Loucy (cell line): ENCODE data around the gene XPO1.

Experiments used
- H2AFZ ChIP-seq: fragments of 200-600 bp; sonication (generic); 2 replicates; pipeline ENCODE4 v1.6.0; 2016; ENCODE audit warnings: antibody characterized with exemption, mild to moderate bottlenecking, low read length, moderate library complexity
- H3F3A ChIP-seq: fragments of 200-600 bp; 2 replicates; pipeline ENCODE4 v1.6.0; 2016; ENCODE audit warnings: antibody characterized with exemption, low read depth, mild to moderate bottlenecking
- H3K27me3 ChIP-seq: fragments of 200-600 bp; sonication (generic); 2 replicates; pipeline ENCODE4 v1.6.1; 2014; ENCODE audit warnings: low read length, mild to moderate bottlenecking; ENCODE audit not compliant: insufficient read depth, poor library complexity, severe bottlenecking
- H3K36me3 ChIP-seq: fragments of 200-600 bp; sonication (generic); 2 replicates; pipeline ENCODE4 v1.6.1; 2016; ENCODE audit warnings: low read length; ENCODE audit not compliant: insufficient read depth
- H3K4me1 ChIP-seq: fragments of 200-600 bp; sonication (generic); 2 replicates; pipeline ENCODE4 v1.5.1; 2014; ENCODE audit warnings: low read length, mild to moderate bottlenecking; ENCODE audit not compliant: insufficient read depth, poor library complexity, severe bottlenecking
- H3K4me2 ChIP-seq: fragments of 200-600 bp; sonication (generic); 2 replicates; pipeline ENCODE4 v1.6.0; 2014; ENCODE audit warnings: antibody characterized with exemption, low read length, low read depth, mild to moderate bottlenecking; ENCODE audit not compliant: poor library complexity, severe bottlenecking
- H3K4me3 ChIP-seq: fragments of 200-600 bp; sonication (generic); 2 replicates; pipeline ENCODE4 v1.5.1; 2014; ENCODE audit warnings: low read length, mild to moderate bottlenecking, mixed read lengths; ENCODE audit not compliant: poor library complexity, severe bottlenecking
- H3K79me2 ChIP-seq: fragments of 200-600 bp; sonication (generic); 2 replicates; pipeline ENCODE4 v1.6.1; 2014; ENCODE audit warnings: low read length; ENCODE audit not compliant: insufficient read depth
- H3K9ac ChIP-seq: fragments of 200-600 bp; sonication (generic); 2 replicates; pipeline ENCODE4 v1.6.0; 2014; ENCODE audit warnings: mild to moderate bottlenecking, low read depth, low read length, moderate library complexity; ENCODE audit not compliant: poor library complexity, severe bottlenecking
- H3K9me2 ChIP-seq: fragments of 200-600 bp; sonication (generic); replicated peaks from 2 replicates; pipeline ENCODE4 v1.6.1; 2016; ENCODE audit warnings: low read depth, low read length, mixed read lengths
- H3K9me3 ChIP-seq: fragments of 200-600 bp; sonication (generic); 2 replicates; pipeline ENCODE4 v1.6.1; 2014; ENCODE audit warnings: mild to moderate bottlenecking, antibody characterized with exemption, low read length, low read depth; ENCODE audit not compliant: insufficient read depth
- H4K20me1 ChIP-seq: fragments of 200-600 bp; sonication (generic); 2 replicates; pipeline ENCODE4 v1.6.0; 2014; ENCODE audit warnings: antibody characterized with exemption, low read length, mild to moderate bottlenecking; ENCODE audit not compliant: insufficient read depth, poor library complexity, severe bottlenecking
- EZH2phosphoT487 ChIP-seq: fragments of 200-600 bp; IDR thresholded peaks from 2 replicates; pipeline ENCODE4 v1.6.1; 2018; ENCODE audit warnings: antibody characterized with exemption, mild to moderate bottlenecking, moderate library complexity, borderline replicate concordance
- TF ChIP-seq, protein P1 (sequence below): fragments of 200-600 bp; sonication (generic); conservative IDR thresholded peaks from 2 replicates; pipeline ENCODE4 v1.5.1; 2014; ENCODE audit warnings: mild to moderate bottlenecking, antibody characterized with exemption, low read length

Gene XPO1

DNA sequence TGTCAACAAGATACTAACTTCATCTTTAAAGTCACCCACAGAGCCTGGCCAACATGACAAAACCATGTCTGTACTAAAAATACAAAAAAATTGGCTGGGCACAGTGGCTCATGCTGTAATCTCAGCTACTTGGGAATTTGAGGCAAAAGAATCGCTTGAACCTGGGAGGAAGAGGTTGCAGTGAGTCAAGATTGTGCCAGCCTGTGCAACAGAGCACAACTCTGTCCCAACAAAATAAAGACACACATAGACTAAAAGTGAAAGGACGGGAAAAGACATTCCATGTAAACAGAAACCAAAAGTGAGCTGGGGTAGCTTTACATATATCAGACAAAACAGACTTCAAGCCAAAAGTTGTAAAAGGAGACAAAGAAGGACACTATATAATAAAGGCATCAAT, 102.1 kb downstream of the XPO1 start:
- H4K20me1 ChIP-seq: peaks cover 37% of the 10 kb centered on the region
- H3K4me1 ChIP-seq: no peaks in the 10 kb centered on the region
- TF ChIP-seq EZH2phosphoT487: no peak
- TF ChIP-seq, protein P1, sequence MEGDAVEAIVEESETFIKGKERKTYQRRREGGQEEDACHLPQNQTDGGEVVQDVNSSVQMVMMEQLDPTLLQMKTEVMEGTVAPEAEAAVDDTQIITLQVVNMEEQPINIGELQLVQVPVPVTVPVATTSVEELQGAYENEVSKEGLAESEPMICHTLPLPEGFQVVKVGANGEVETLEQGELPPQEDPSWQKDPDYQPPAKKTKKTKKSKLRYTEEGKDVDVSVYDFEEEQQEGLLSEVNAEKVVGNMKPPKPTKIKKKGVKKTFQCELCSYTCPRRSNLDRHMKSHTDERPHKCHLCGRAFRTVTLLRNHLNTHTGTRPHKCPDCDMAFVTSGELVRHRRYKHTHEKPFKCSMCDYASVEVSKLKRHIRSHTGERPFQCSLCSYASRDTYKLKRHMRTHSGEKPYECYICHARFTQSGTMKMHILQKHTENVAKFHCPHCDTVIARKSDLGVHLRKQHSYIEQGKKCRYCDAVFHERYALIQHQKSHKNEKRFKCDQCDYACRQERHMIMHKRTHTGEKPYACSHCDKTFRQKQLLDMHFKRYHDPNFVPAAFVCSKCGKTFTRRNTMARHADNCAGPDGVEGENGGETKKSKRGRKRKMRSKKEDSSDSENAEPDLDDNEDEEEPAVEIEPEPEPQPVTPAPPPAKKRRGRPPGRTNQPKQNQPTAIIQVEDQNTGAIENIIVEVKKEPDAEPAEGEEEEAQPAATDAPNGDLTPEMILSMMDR: no peak

DNA sequence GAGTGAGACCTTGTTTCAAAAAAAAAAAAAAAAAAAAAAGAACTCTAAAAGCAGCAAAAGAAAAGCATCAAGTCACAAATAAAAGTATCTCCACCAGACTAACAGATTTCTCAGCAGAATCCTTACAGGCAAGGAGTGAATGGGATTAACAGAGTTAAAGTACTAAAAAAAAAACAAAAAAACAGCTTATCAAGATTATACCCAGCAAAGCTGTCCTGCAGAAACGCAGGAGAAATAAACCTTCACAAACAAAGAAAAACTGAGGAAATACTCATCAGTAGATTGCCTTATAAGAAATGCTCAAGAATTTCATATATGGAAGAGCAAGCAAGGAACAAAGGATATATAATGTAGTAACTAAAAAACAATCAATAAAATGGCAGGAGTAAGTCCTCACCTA, 102.9 kb downstream of the XPO1 start:
- H3F3A ChIP-seq: no peaks in the 10 kb centered on the region
- no peaks in the 10 kb centered on the region for H3K27me3 ChIP-seq
- H3K79me2 ChIP-seq: peaks cover 97% of the 10 kb centered on the region
- peaks cover 44% of the 10 kb centered on the region for H4K20me1 ChIP-seq
- no peaks in the 10 kb centered on the region for H3K36me3 ChIP-seq
- H2AFZ ChIP-seq: no peak overlapping the region
- no peaks in the 10 kb centered on the region for H3K9me2 ChIP-seq
- no peak overlapping the region for H3K9ac ChIP-seq
- TF ChIP-seq EZH2phosphoT487: no peak
- TF ChIP-seq, protein P1: no peak
- no peak overlapping the region for H3K4me3 ChIP-seq
- H3K9me3 ChIP-seq: 0 out of 2 replicates have a peak, but pooled peaks cover 4% of the 10 kb centered on the region
- no peak overlapping the region for H3K4me2 ChIP-seq
- H3K4me1 ChIP-seq: no peaks in the 10 kb centered on the region

More for the DNA sequence above, 102.1 kb downstream of the XPO1 start:
- no peaks in the 10 kb centered on the region for H3K27me3 ChIP-seq
- H3K79me2 ChIP-seq: peaks cover 93% of the 10 kb centered on the region
- no peaks in the 10 kb centered on the region for H3K36me3 ChIP-seq
- no peaks in the 10 kb centered on the region for H3F3A ChIP-seq
- no peak overlapping the region for H3K9ac ChIP-seq
- H3K4me2 ChIP-seq: no peak overlapping the region
- no peaks in the 10 kb centered on the region for H3K9me2 ChIP-seq
- H3K4me3 ChIP-seq: no peak overlapping the region
- no peak overlapping the region for H2AFZ ChIP-seq
- 0 out of 2 replicates have a peak, but pooled peaks cover 4% of the 10 kb centered on the region for H3K9me3 ChIP-seq

DNA sequence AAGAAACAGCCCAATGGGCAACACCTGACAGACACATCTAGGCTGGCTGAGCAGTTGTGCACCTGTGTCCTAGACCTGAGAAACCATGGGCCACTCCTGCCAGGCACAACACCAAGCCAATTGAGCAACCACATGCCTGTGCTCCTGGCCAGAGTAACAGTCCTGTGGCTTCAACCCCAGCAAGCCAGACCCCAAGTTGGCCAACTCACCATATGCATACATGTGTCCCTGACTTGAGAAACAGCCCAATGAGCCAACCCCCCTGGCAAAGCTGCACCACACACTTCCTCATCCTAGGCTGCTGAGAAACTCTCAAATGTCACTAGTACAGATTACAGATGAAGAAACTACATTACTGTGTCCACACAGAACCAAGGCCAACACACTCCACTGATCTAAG, 103.8 kb downstream of the XPO1 start:
- no peaks in the 10 kb centered on the region for H3K9me2 ChIP-seq
- H2AFZ ChIP-seq: no peak overlapping the region
- no peak overlapping the region for H3K9ac ChIP-seq
- no peaks in the 10 kb centered on the region for H3K27me3 ChIP-seq
- H3K36me3 ChIP-seq: no peaks in the 10 kb centered on the region
- no peak overlapping the region for H3K4me3 ChIP-seq
- H3K4me2 ChIP-seq: no peak overlapping the region
- 0 out of 2 replicates have a peak, but pooled peaks cover 4% of the 10 kb centered on the region for H3K9me3 ChIP-seq
- peaks cover 96% of the 10 kb centered on the region for H3K79me2 ChIP-seq
- no peaks in the 10 kb centered on the region for H3F3A ChIP-seq
- TF ChIP-seq EZH2phosphoT487: no peak
- TF ChIP-seq, protein P1: no peak
- no peaks in the 10 kb centered on the region for H3K4me1 ChIP-seq
- peaks cover 42% of the 10 kb centered on the region for H4K20me1 ChIP-seq
